Vagina (tissue), 2 donors: ENCODE results near the gene GIPC2. TPM values are rescaled to one million over a fixed set of nuclear protein-coding genes. Genes with fewer than 3 reads are reported as not detected.

Experiments used
- DNase-seq, 2 donors: peaks; one replicate each; pipeline ENCODE4 v3.0.0-alpha.2; 2017; ENCODE audit errors: extremely low spot score in 2 of 2
- H3K27ac ChIP-seq: fragments of 200-600 bp; sonication (generic); one replicate; pipeline ENCODE4 v1.5.1; 2019
- H3K27me3 ChIP-seq: fragments of 200-600 bp; sonication (generic); one replicate; pipeline ENCODE4 v1.5.1; 2019
- H3K36me3 ChIP-seq, 2 donors: fragments of 200-600 bp; sonication (generic); one replicate each; pipeline ENCODE4 v1.5.1; 2017 to 2019
- H3K4me1 ChIP-seq: fragments of 200-600 bp; sonication (generic); one replicate; pipeline ENCODE4 v1.5.1; 2019
- H3K4me3 ChIP-seq, 2 donors: fragments of 200-600 bp; sonication (generic); 1 replicate in 1 of 2; 2 replicates in 1 of 2; pipeline ENCODE4 v1.5.1; 2016 to 2019
- H3K9me3 ChIP-seq: fragments of 200-600 bp; sonication (generic); one replicate; pipeline ENCODE4 v1.5.1; 2019
- POLR2A ChIP-seq, 2 donors: fragments of 450-650 bp; IDR thresholded peaks; one replicate each; pipeline ENCODE4 v1.6.1; 2017; ENCODE audit warnings: antibody characterized with exemption in 2 of 2, mild to moderate bottlenecking in 2 of 2, moderate library complexity in 2 of 2
- POLR2AphosphoS5 ChIP-seq, 2 donors: sonication (generic); formaldehyde crosslinking; IDR thresholded peaks; one replicate each; pipeline ENCODE4 v1.9.0; 2017; ENCODE audit warnings: antibody characterized with exemption in 2 of 2, mild to moderate bottlenecking in 2 of 2, low read depth in 1 of 2; ENCODE audit not compliant: insufficient read depth in 1 of 2
- intact Hi-C: fragments of 100-400 bp; cut with DNase I; formaldehyde crosslinking; loops from one replicate; pipeline ENCODE4 v1.15.1; 2023
- total RNA-seq: library from RNA; depleted of rRNA; stranded (reverse); fragments of >200 nt; gene quantifications from one replicate; pipeline ENCODE4 v1.2.3, GENCODE V29; 2016
- TF ChIP-seq, protein P1 (sequence below), 3 experiments: fragments of 450-650 bp in 2 of 3; fragments of 200-600 bp in 1 of 3; sonication (generic) in 1 of 3; IDR thresholded peaks; one replicate each; pipeline ENCODE4 v1.5.1; 2017 to 2019; ENCODE audit warnings: antibody characterized with exemption in 3 of 3, mild to moderate bottlenecking in 2 of 3, moderate library complexity in 2 of 3

GIPC2 gene
- total RNA-seq, 1 donor from 2014 or later, result 2.7 TPM

DNA sequence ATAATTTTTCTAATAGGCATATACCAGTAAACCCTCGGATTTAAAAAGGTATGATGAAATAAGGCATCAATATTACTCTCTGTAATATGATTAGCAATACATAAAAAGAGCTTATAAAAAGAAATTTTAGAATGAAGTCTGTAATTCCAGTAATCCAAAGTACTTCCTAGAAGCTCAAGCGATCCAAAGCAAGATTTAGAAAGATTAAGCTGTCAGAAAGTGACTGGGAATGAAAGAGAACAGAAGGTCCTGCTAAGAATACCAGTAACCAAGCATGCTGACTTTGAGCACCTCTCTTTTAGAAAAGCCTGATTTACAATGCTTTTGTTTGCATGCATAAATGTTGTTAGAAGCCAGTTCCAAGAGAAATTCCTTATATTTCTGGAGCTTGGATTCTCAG, 125.1 kb downstream of the GIPC2 start:
- Histone ChIP-seq H3K36me3 (no peaks in the 10 kb centered on the region), H3K27ac (no peak overlapping the region), H3K27me3 (no peaks in the 10 kb centered on the region), H3K9me3 (no peaks in the 10 kb centered on the region), H3K4me3 (no peak overlapping the region), H3K4me1 (peaks cover 2% of the 10 kb centered on the region)
- TF ChIP-seq, protein P1, sequence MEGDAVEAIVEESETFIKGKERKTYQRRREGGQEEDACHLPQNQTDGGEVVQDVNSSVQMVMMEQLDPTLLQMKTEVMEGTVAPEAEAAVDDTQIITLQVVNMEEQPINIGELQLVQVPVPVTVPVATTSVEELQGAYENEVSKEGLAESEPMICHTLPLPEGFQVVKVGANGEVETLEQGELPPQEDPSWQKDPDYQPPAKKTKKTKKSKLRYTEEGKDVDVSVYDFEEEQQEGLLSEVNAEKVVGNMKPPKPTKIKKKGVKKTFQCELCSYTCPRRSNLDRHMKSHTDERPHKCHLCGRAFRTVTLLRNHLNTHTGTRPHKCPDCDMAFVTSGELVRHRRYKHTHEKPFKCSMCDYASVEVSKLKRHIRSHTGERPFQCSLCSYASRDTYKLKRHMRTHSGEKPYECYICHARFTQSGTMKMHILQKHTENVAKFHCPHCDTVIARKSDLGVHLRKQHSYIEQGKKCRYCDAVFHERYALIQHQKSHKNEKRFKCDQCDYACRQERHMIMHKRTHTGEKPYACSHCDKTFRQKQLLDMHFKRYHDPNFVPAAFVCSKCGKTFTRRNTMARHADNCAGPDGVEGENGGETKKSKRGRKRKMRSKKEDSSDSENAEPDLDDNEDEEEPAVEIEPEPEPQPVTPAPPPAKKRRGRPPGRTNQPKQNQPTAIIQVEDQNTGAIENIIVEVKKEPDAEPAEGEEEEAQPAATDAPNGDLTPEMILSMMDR (IDR thresholded peaks at IDR 0.05), result no peak
- no peak for TF ChIP-seq POLR2AphosphoS5 (IDR thresholded peaks at IDR 0.05; ENCODE audit: insufficient read depth in 1 of 2, low read depth in 1 of 2)
- TF ChIP-seq POLR2A (IDR thresholded peaks at IDR 0.05), result no peak
- intact Hi-C loops, result no loop called here
- DNase-seq, result no peak

DNA sequence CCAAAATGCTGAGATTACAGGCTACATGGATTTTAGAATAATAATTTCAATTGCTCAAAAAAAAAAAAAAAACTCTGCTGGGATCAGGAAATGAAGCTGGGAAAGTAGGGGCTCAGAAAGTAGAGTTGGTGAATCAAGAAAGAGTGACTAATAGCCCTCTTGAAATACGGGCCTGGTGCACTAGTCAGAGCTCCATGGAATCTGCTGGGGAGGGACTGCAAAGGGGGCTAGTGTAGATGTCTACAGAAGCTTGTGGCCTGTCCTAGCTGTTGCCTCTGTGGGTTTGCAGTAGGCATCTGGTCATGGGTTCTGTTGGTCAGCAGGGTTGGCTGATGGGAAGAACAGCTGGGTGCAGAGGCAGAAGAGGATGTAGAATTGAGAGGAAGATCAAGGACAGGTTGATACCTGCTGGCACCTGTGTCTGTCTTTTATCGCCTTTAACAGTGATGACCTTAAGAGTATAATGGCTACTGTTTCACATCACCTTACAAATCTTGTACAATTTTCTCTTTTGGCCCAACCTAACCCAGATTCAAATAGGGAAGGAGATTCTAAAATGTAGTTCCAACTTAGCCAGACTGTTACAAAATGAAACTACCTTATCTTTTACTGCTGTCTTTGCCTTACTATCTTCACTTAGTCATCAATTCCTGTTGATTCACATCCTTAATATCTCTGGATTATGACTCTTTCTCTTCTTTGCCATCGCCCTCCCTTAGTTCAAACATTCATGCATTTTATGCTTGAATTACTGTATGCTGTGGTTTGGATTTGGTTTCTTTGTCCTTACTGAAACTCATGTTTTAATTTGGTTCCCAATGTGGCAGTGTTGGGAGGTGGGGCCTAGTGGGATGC, 126.2 kb downstream of the GIPC2 start:
- TF ChIP-seq, protein P1 (IDR thresholded peaks at IDR 0.05), result no peak
- Histone ChIP-seq H3K36me3 (no peaks in the 10 kb centered on the region), H3K27me3 (no peaks in the 10 kb centered on the region), H3K4me1 (peaks cover 13% of the 10 kb centered on the region), H3K4me3 (no peak overlapping the region), H3K9me3 (no peaks in the 10 kb centered on the region), H3K27ac (no peak overlapping the region)
- intact Hi-C loops, result no loop called here
- DNase-seq, result no peak

DNA sequence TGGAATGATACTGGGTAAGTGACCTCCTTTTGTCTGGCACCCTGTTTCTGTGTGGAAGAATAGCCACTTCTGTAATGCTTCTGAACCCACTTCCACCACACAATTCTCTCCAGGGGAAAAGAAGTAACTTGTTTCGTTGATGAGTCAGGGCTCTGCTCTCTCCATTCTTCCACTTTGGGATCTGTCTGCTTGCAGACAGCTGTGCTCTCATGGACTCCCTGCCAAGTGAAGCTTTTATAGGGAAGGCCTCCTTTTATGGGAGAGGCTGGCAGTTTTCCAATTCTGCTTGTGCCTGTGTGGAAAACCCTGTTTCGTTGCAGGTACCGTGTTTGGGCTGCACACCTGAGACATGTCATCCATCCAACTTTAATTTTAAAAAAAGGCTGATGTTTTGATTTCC, 130.7 kb downstream of the GIPC2 start:
- H3K27ac ChIP-seq, result no peak overlapping the region
- no peaks in the 10 kb centered on the region for H3K27me3 ChIP-seq
- DNase-seq, result no peak
- no peaks in the 10 kb centered on the region for H3K9me3 ChIP-seq
- intact Hi-C loops, result no loop called here
- H3K4me3 ChIP-seq, result no peak overlapping the region
- H3K36me3 ChIP-seq, result no peaks in the 10 kb centered on the region
- peaks cover 17% of the 10 kb centered on the region for H3K4me1 ChIP-seq
- TF ChIP-seq, protein P1 (IDR thresholded peaks at IDR 0.05), result no peak
- no peak for TF ChIP-seq POLR2A (IDR thresholded peaks at IDR 0.05)
- no peak for TF ChIP-seq POLR2AphosphoS5 (IDR thresholded peaks at IDR 0.05; ENCODE audit: insufficient read depth in 1 of 2, low read depth in 1 of 2)

GRCh38 chr1:78177708-78178270, 132.0 kb downstream of the GIPC2 start:
- H3K9me3 ChIP-seq, result no peaks in the 10 kb centered on the region
- no peaks in the 10 kb centered on the region for H3K36me3 ChIP-seq
- no peak overlapping the region for H3K27ac ChIP-seq
- no peak for DNase-seq
- no peaks in the 10 kb centered on the region for H3K27me3 ChIP-seq
- intact Hi-C loops, result no loop called here
- TF ChIP-seq, protein P1 (IDR thresholded peaks at IDR 0.05), result no peak
- TF ChIP-seq POLR2AphosphoS5 (IDR thresholded peaks at IDR 0.05; ENCODE audit: insufficient read depth in 1 of 2, low read depth in 1 of 2), result no peak
- TF ChIP-seq POLR2A (IDR thresholded peaks at IDR 0.05), result no peak
- peaks cover 17% of the 10 kb centered on the region for H3K4me1 ChIP-seq
- no peak overlapping the region for H3K4me3 ChIP-seq

DNA sequence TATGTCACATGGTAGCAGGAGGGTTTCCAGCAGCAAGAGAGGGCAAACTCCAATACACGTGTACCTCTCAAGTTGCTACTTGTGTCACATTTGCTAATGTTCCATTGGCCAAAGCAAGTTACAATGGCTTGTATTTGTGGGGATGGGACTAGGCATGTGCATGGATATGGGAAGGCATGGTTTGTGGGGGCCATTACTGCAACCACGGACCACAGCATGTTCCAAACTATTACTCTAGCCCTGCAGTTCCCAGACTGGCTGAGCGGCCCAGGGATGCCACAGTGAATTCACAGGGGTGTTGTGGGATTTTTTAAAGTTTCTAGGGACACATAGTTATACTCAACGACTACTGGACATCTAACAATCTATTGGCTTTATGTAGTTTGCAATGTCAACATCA, 133.1 kb downstream of the GIPC2 start:
- Histone ChIP-seq H3K4me1 (peaks cover 17% of the 10 kb centered on the region), H3K27me3 (no peaks in the 10 kb centered on the region), H3K4me3 (no peak overlapping the region), H3K9me3 (no peaks in the 10 kb centered on the region), H3K36me3 (no peaks in the 10 kb centered on the region), H3K27ac (no peak overlapping the region)
- intact Hi-C loops, result no loop called here
- no peak for DNase-seq
- no peak for TF ChIP-seq POLR2A (IDR thresholded peaks at IDR 0.05)
- no peak for TF ChIP-seq POLR2AphosphoS5 (IDR thresholded peaks at IDR 0.05; ENCODE audit: insufficient read depth in 1 of 2, low read depth in 1 of 2)
- TF ChIP-seq, protein P1 (IDR thresholded peaks at IDR 0.05), result no peak
